ENCODE data around the gene DALRD3.

Gene DALRD3

DNA sequence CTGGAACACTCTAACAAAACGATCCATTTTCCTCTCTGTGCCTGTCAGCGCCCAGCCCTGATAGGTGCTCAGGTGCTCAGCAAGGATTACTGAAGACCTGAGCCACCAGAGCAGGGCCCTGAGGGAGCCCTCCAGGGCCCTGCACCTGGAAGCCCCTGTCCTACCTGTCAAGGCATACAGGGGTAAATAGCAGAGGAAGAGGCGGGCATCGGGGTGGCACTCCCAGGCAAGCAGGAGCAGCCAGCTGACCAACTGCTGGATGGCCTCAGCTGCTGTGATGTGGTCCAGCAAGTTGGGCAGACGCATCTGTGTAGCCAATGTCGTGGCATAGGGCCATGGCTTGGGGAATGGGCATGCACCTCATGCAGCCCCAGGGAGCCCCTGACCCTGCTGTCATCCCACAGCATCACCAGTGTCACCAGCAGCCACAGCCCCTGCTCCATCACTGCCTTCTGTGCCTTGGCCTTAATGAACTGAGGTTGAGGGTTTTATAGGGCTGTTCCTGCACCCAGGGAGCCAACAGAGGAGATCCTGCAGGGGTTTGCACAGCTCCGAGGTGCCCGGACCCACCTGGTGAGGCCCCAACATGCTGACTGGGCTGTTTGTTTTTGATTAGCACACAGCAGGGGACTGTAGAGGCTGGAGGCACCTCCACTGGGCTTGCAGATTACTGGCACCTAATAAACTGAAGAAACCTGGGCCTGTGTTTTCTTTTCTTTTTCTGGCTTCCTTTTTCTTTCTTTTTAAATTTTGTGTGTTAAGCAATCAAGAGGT lies 19.1 kb downstream of the DALRD3 start:
- Mint-ChIP-seq H3K9me3 (no peaks in the 10 kb centered on the region), H3K4me3 (no peak overlapping the region), H3K4me1 (no peaks in the 10 kb centered on the region), H3K27ac (no peak overlapping the region), H3K27me3 (ENCODE audit: low read depth) (no peaks in the 10 kb centered on the region), H3K36me3 (ENCODE audit: low read depth) (peaks cover 4% of the 10 kb centered on the region)
- TF ChIP-seq, protein P1, sequence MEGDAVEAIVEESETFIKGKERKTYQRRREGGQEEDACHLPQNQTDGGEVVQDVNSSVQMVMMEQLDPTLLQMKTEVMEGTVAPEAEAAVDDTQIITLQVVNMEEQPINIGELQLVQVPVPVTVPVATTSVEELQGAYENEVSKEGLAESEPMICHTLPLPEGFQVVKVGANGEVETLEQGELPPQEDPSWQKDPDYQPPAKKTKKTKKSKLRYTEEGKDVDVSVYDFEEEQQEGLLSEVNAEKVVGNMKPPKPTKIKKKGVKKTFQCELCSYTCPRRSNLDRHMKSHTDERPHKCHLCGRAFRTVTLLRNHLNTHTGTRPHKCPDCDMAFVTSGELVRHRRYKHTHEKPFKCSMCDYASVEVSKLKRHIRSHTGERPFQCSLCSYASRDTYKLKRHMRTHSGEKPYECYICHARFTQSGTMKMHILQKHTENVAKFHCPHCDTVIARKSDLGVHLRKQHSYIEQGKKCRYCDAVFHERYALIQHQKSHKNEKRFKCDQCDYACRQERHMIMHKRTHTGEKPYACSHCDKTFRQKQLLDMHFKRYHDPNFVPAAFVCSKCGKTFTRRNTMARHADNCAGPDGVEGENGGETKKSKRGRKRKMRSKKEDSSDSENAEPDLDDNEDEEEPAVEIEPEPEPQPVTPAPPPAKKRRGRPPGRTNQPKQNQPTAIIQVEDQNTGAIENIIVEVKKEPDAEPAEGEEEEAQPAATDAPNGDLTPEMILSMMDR (IDR thresholded peaks at IDR 0.05; ENCODE audit: unreplicated experiment in 3 of 3), result no peak

DNA sequence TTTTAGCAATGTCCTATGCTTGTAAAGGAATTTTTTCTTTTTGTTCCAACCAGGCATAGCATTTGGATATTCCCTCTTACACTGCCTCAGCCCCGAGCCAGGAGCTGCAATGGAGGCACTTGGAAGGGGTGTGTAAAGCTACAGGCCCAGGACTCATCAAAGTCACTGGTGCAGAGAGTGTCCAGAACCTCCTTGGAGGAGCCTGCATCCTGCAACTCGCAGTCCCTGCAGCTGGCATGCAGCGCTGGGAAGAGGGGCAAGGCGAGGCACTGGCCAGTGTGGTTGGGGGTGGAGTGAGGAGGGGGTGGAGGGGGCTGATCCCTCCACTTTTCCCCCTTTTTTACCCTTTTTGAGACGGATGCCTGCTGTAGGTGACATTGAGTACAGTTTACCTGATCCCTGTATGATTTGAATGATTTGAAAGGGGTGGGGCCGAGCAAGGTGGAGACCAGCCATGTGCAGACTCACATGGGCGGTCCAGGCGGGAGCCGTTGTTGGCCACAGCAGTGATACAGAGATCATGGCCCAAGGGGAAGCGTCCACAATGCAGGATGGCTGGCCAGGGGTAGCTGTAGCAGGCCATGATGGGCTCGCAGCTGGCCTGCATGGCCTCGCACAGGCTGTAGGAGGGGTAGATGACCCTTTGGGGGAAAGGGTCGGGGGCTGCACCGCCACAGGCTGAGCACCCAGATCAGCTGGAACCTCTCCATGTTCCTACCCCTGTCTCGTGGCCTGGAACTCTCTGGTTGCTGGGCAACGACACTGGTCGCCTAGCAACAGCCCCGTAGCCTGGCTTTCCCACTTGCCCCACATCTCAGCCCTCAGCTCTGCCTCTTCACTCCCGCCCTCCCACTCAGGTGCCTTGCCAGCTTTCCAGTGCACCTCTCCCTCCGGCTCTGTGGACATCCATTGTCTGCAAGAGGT lies 20.4 kb downstream of the DALRD3 start:
- H3K4me3 Mint-ChIP-seq, result no peak overlapping the region
- no peaks in the 10 kb centered on the region for H3K4me1 Mint-ChIP-seq
- H3K36me3 Mint-ChIP-seq (ENCODE audit: low read depth), result peaks cover 7% of the 10 kb centered on the region
- H3K27me3 Mint-ChIP-seq (ENCODE audit: low read depth), result no peaks in the 10 kb centered on the region
- H3K9me3 Mint-ChIP-seq, result no peaks in the 10 kb centered on the region
- TF ChIP-seq, protein P1 (IDR thresholded peaks at IDR 0.05; ENCODE audit: unreplicated experiment in 3 of 3), result no peak
- peak overlapping the region in 1 of 3 experiments; percentile 64 for H3K27ac Mint-ChIP-seq

DNA sequence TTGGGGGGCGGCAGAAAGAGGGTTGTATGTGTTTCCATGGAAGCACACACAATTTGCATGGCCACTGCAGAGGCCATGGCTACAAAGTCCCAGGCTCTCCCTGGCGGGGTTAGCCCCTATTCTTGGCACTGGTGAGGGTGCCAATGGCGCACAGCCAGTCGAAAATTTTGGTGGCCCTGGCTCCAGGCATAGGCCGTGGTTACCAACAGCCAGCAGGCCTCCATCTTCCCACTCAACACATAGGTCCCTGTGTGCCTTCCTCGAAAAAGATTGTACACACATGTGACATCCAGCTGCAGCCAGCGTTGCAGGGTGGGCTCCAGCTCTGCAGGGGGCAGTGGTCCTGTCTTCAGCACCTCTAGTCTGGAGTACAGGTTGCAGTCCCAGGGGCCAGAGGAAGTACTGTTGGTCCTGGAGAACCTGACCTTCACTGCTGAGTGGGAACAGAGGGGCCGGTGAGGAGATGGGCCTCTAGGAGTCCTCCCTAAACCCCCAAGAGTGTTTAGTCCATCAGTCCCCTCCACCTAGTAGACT lies 21.2 kb downstream of the DALRD3 start:
- TF ChIP-seq, protein P1 (IDR thresholded peaks at IDR 0.05; ENCODE audit: unreplicated experiment in 3 of 3), result no peak
- Mint-ChIP-seq H3K27ac (no peak overlapping the region), H3K4me3 (no peak overlapping the region)

DNA sequence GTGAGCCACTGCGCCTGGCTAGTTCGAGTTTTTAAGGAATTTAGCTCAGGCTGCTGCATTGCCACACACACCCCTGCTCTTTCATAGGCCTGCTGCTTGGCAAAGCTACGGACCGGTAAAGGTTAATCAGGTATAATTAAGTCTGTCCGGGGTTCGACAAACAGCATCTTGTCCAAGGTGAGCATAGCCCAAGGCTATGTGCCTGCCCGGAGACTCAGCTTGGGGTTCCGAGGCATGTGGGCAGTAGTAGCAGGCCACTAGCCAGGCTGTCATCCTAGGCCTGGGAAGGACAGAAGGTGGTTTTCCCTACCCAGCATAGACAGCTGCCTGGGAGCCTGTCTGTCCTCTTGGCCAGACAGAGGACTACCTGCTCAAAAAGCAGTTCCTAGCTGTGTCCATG lies 21.7 kb downstream of the DALRD3 start:
- peaks cover 5% of the 10 kb centered on the region for H3K4me1 Mint-ChIP-seq
- no peak overlapping the region for H3K27ac Mint-ChIP-seq
- peaks cover 7% of the 10 kb centered on the region for H3K36me3 Mint-ChIP-seq (ENCODE audit: low read depth)
- TF ChIP-seq, protein P1 (IDR thresholded peaks at IDR 0.05; ENCODE audit: unreplicated experiment in 3 of 3), result no peak
- H3K27me3 Mint-ChIP-seq (ENCODE audit: low read depth), result no peaks in the 10 kb centered on the region
- H3K4me3 Mint-ChIP-seq, result no peak overlapping the region
- no peaks in the 10 kb centered on the region for H3K9me3 Mint-ChIP-seq

More for the DNA sequence above, 21.2 kb downstream of the DALRD3 start:
- Mint-ChIP-seq H3K9me3 (no peaks in the 10 kb centered on the region), H3K27me3 (ENCODE audit: low read depth) (no peaks in the 10 kb centered on the region), H3K4me1 (no peaks in the 10 kb centered on the region), H3K36me3 (ENCODE audit: low read depth) (peaks cover 7% of the 10 kb centered on the region)

DNA sequence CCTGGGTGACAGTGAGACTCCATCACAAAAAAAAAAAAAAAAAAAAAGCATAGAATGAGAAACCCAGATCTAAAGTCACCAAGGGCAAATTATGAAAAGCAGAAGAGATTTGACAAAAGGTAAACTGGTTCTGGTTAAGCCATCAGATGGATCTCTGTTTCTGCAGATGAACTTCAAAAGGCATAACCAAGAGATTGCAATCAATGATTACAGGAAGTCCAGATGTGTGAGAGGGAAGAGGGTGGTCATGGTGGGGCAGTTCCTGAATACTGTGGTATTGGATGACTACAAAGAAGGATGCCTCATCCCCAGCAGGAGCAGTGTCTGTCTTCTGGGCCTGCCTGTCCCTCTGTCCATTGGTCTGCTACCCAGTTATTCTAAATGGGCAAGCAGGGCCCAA lies 24.5 kb downstream of the DALRD3 start:
- Mint-ChIP-seq H3K36me3 (ENCODE audit: low read depth) (peaks cover 7% of the 10 kb centered on the region), H3K4me1 (peaks cover 24% of the 10 kb centered on the region), H3K4me3 (no peak overlapping the region), H3K27me3 (ENCODE audit: low read depth) (no peaks in the 10 kb centered on the region), H3K27ac (no peak overlapping the region), H3K9me3 (no peaks in the 10 kb centered on the region)
- TF ChIP-seq, protein P1 (IDR thresholded peaks at IDR 0.05; ENCODE audit: unreplicated experiment in 3 of 3), result no peak

Data from nephron (organoid).